LNCAP (cell line): ENCODE data around the gene FGD1.

Source experiments
- TF ChIP-seq, protein P1 (sequence below): fragments of 450-650 bp; IDR thresholded peaks from 2 replicates; pipeline ENCODE4 v1.5.1; 2017; ENCODE audit warnings: mild to moderate bottlenecking

FGD1 gene

DNA sequence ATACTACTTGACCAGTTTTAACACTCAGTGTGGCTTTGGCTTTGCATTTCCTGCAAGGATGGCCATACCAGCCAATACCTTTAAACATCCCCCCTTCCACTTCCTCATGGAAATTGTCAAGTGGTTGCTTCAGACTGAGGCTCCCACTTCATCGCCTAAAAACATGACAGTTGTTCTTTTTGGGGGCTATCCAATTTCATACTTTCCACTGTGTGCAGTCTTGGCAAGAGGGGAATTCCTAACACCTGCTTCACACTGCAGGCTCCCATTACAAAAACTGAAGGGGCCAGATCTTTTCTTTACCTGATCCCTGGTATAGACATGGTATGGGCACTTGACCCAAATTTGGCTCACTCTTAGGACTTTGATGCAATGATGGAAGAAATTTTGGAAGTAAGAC is 84.3 kb downstream of the FGD1 start:
- TF ChIP-seq, protein P1, sequence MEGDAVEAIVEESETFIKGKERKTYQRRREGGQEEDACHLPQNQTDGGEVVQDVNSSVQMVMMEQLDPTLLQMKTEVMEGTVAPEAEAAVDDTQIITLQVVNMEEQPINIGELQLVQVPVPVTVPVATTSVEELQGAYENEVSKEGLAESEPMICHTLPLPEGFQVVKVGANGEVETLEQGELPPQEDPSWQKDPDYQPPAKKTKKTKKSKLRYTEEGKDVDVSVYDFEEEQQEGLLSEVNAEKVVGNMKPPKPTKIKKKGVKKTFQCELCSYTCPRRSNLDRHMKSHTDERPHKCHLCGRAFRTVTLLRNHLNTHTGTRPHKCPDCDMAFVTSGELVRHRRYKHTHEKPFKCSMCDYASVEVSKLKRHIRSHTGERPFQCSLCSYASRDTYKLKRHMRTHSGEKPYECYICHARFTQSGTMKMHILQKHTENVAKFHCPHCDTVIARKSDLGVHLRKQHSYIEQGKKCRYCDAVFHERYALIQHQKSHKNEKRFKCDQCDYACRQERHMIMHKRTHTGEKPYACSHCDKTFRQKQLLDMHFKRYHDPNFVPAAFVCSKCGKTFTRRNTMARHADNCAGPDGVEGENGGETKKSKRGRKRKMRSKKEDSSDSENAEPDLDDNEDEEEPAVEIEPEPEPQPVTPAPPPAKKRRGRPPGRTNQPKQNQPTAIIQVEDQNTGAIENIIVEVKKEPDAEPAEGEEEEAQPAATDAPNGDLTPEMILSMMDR = no peak

DNA sequence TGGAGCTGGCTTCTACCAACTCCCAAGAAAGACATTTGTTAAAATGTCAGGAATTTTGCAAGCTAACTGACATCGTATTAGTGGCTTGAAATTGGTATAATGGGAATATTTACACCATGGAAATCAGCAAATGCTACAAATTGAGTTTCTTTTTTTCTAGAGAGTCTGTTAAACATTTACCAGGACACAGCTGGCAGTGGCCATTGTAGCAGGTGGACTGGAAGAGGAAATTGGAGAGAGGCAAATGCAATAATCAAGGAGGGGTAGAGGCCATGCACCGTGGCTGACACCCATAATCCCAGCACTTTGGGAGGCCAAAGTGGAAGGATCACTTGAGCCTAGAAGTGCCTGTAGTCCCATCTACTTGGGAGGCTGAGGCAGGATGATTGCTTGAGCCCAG is 88.8 kb downstream of the FGD1 start:
- TF ChIP-seq, protein P1 = no peak

DNA sequence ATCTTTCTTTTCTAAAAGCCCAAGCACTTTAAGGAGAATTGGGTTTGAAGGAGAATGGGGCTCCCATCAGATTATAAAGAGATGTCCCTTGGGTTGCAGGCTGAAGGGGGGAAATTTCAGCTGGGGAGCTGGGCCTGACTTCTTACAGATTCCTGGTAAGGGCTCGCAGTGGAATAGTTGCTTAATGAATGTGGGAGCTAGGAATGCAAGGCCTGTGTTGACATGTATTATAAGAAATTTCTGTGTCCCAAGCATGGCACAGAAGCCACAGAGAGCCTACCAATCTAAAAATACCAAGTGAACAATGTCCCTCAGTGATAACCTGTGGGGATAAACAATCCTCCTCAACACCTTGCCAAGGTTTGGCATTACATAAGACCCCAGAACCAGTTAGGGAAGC is 98.9 kb downstream of the FGD1 start:
- TF ChIP-seq, protein P1 = no peak
